Tibial artery (tissue), 4 donors: Measurements from ENCODE around the gene PTPRN2.

Source experiments
- DNase-seq, 2 donors: peaks; one replicate each; pipeline ENCODE4 v3.0.0-alpha.2; 2019
- H3K27ac ChIP-seq, 2 donors: fragments of 200-600 bp; sonication (generic) in 1 of 2; 1 replicate in 1 of 2; 2 replicates in 1 of 2; pipeline ENCODE4 v1.5.1; 2018 to 2019; ENCODE audit warnings: mild to moderate bottlenecking in 1 of 2
- H3K27me3 ChIP-seq, 2 donors: fragments of 200-600 bp; sonication (generic) in 1 of 2; one replicate each; pipeline versions ENCODE4 v1.5.1 to v1.6.0; 2016 to 2019
- H3K36me3 ChIP-seq, 3 donors: fragments of 200-600 bp; sonication (generic) in 2 of 3; one replicate each; pipeline ENCODE4 v1.5.1; 2016 to 2019; ENCODE audit warnings: mild to moderate bottlenecking in 2 of 3
- H3K4me1 ChIP-seq, 4 donors: fragments of 200-600 bp; sonication (generic) in 2 of 4; 1 replicate in 3 of 4; 2 replicates in 1 of 4; pipeline ENCODE4 v1.5.1; 2016 to 2019
- H3K4me3 ChIP-seq, 2 donors: fragments of 200-600 bp; sonication (generic) in 1 of 2; 1 replicate in 1 of 2; 2 replicates in 1 of 2; pipeline ENCODE4 v1.5.1; 2018 to 2019; ENCODE audit warnings: mild to moderate bottlenecking in 2 of 2
- H3K9me3 ChIP-seq, 3 donors: fragments of 200-600 bp; sonication (generic) in 1 of 3; one replicate each; pipeline ENCODE4 v1.5.1; 2016 to 2019
- CTCF ChIP-seq, 2 experiments: fragments of 200-600 bp in 1 of 2; fragments of 450-650 bp in 1 of 2; IDR thresholded peaks; one replicate each; pipeline ENCODE4 v1.5.1; 2017 to 2019; ENCODE audit warnings: antibody characterized with exemption in 2 of 2, mild to moderate bottlenecking in 1 of 2, moderate library complexity in 1 of 2
- intact Hi-C: fragments of 100-400 bp; cut with DNase I; formaldehyde crosslinking; loops from one replicate; pipeline ENCODE4 v1.15.0; 2023; ENCODE audit warnings: low total_unique reads

PTPRN2 gene

GRCh38 chr7:158449266-158449665, 138.4 kb downstream of the PTPRN2 start:
- no peaks in the 10 kb centered on the region for H3K36me3 ChIP-seq
- no peaks in the 10 kb centered on the region for H3K4me1 ChIP-seq
- DNase-seq: peak in 1 of 2 donors; percentile 23
- H3K9me3 ChIP-seq: no peaks in the 10 kb centered on the region
- no peak overlapping the region for H3K4me3 ChIP-seq
- intact Hi-C loops: no loop called here
- H3K27me3 ChIP-seq: peaks cover 0 to 15% of the 10 kb centered on the region in 2 donors
- H3K27ac ChIP-seq: no peak overlapping the region
- TF ChIP-seq CTCF (IDR thresholded peaks at IDR 0.05): no peak

GRCh38 chr7:158448430-158449100, 139.1 kb downstream of the PTPRN2 start:
- Histone ChIP-seq H3K4me3 (no peak overlapping the region), H3K4me1 (no peaks in the 10 kb centered on the region), H3K27ac (no peak overlapping the region), H3K9me3 (no peaks in the 10 kb centered on the region), H3K27me3 (peaks cover 0 to 15% of the 10 kb centered on the region in 2 donors), H3K36me3 (no peaks in the 10 kb centered on the region)
- peak in 1 of 2 donors; percentile 54 for DNase-seq
- intact Hi-C loops: no loop called here
- no peak for TF ChIP-seq CTCF (IDR thresholded peaks at IDR 0.05)

- Histone ChIP-seq H3K27me3 (peaks cover 0 to 15% of the 10 kb centered on the region in 2 donors), H3K36me3 (no peaks in the 10 kb centered on the region), H3K27ac (no peak overlapping the region), H3K9me3 (no peaks in the 10 kb centered on the region), H3K4me1 (no peaks in the 10 kb centered on the region), H3K4me3 (no peak overlapping the region)
- peak in 1 of 2 donors; percentile 62 for DNase-seq
- TF ChIP-seq CTCF (IDR thresholded peaks at IDR 0.05): no peak
- intact Hi-C loops: no loop called here
Observed at GRCh38 chr7:158447506-158448171, 140.0 kb downstream of the PTPRN2 start.

- Histone ChIP-seq H3K4me1 (no peaks in the 10 kb centered on the region), H3K4me3 (no peak overlapping the region), H3K36me3 (no peaks in the 10 kb centered on the region), H3K27ac (no peak overlapping the region), H3K27me3 (peaks cover 0 to 15% of the 10 kb centered on the region in 2 donors), H3K9me3 (no peaks in the 10 kb centered on the region)
- intact Hi-C loops: no loop called here
- DNase-seq: peak in 1 of 2 donors; percentile 9
- no peak for TF ChIP-seq CTCF (IDR thresholded peaks at IDR 0.05)
Observed at GRCh38 chr7:158447151-158447505, 140.5 kb downstream of the PTPRN2 start.

- no peak for TF ChIP-seq CTCF (IDR thresholded peaks at IDR 0.05)
- Histone ChIP-seq H3K27ac (no peak overlapping the region), H3K4me1 (no peaks in the 10 kb centered on the region), H3K27me3 (peaks cover 0 to 15% of the 10 kb centered on the region in 2 donors), H3K4me3 (no peak overlapping the region), H3K36me3 (no peaks in the 10 kb centered on the region), H3K9me3 (no peaks in the 10 kb centered on the region)
- DNase-seq: peak in 1 of 2 donors; percentile 33
- intact Hi-C loops: no loop called here
Observed at GRCh38 chr7:158446706-158447105, 140.9 kb downstream of the PTPRN2 start.
